Measurements from ENCODE around the gene USP48.

USP48 gene

GRCh38 chr1:21673277-21673780 is 109.6 kb downstream of the USP48 start:
- Mint-ChIP-seq H3K36me3 (peaks cover 0 to 5% of the 10 kb centered on the region in 2 donors), H3K4me1 (peaks cover 17 to 31% of the 10 kb centered on the region in 2 donors), H3K27me3 (peaks cover 5 to 6% of the 10 kb centered on the region in 2 donors), H3K27ac (no peak overlapping the region), H3K4me3 (no peak overlapping the region), H3K9me3 (no peaks in the 10 kb centered on the region)
- ATAC-seq (replicated peaks) (no peak), DNase-seq (no peak)

GRCh38 chr1:21672478-21673276 is 110.3 kb downstream of the USP48 start:
- no peaks in the 10 kb centered on the region for H3K9me3 Mint-ChIP-seq
- no peak for ATAC-seq (replicated peaks)
- DNase-seq = no peak
- peaks cover 0 to 4% of the 10 kb centered on the region in 2 donors for H3K36me3 Mint-ChIP-seq
- peaks cover 11 to 13% of the 10 kb centered on the region in 2 donors for H3K27me3 Mint-ChIP-seq
- H3K4me3 Mint-ChIP-seq = no peak overlapping the region
- H3K4me1 Mint-ChIP-seq = peaks cover 20 to 37% of the 10 kb centered on the region in 2 donors
- no peak overlapping the region for H3K27ac Mint-ChIP-seq

- Mint-ChIP-seq H3K36me3 (peaks cover 0 to 4% of the 10 kb centered on the region in 2 donors), H3K9me3 (no peaks in the 10 kb centered on the region), H3K4me1 (peaks cover 22 to 33% of the 10 kb centered on the region in 2 donors), H3K4me3 (no peak overlapping the region), H3K27me3 (peaks cover 19 to 20% of the 10 kb centered on the region in 2 donors), H3K27ac (no peak overlapping the region)
- ATAC-seq (replicated peaks) = no peak
- no peak for DNase-seq
These were observed 111.0 kb downstream of the USP48 start for GRCh38 chr1:21671915-21672314.

GRCh38 chr1:21670956-21671902 is 111.7 kb downstream of the USP48 start:
- no peak overlapping the region for H3K4me3 Mint-ChIP-seq
- peaks cover 26 to 27% of the 10 kb centered on the region in 2 donors for H3K27me3 Mint-ChIP-seq
- H3K4me1 Mint-ChIP-seq = peaks cover 17 to 29% of the 10 kb centered on the region in 2 donors
- DNase-seq (no peak), ATAC-seq (replicated peaks) (no peak)
- no peaks in the 10 kb centered on the region for H3K9me3 Mint-ChIP-seq
- no peaks in the 10 kb centered on the region for H3K36me3 Mint-ChIP-seq
- H3K27ac Mint-ChIP-seq = peak overlapping the region; percentile 14

- H3K4me3 Mint-ChIP-seq = peak overlapping the region; percentile 21 to 70
- H3K9me3 Mint-ChIP-seq = no peaks in the 10 kb centered on the region
- peaks cover 17 to 29% of the 10 kb centered on the region in 2 donors for H3K4me1 Mint-ChIP-seq
- DNase-seq (no peak), ATAC-seq (replicated peaks) (no peak)
- H3K27ac Mint-ChIP-seq = no peak overlapping the region
- H3K36me3 Mint-ChIP-seq = no peaks in the 10 kb centered on the region
- H3K27me3 Mint-ChIP-seq = peaks cover 35 to 37% of the 10 kb centered on the region in 2 donors
These were observed 112.7 kb downstream of the USP48 start for GRCh38 chr1:21670059-21670881.

GRCh38 chr1:21669258-21670058 is 113.5 kb downstream of the USP48 start, which contains the start of gene RAP1GAP:
Gene RAP1GAP (minus strand): TSS chr1:21669357. CDS start chr1:21620032, 49,325 bp downstream.
- Mint-ChIP-seq H3K27me3 (peaks cover 37 to 44% of the 10 kb centered on the region in 2 donors), H3K27ac (no peak within 1 kb of the TSS), H3K4me3 (peak within 1 kb of the TSS; percentile 39 to 70), H3K9me3 (no peaks in the 10 kb centered on the region), H3K36me3 (no peaks in the 10 kb centered on the region), H3K4me1 (peaks cover 17 to 30% of the 10 kb centered on the region in 2 donors)
- ATAC-seq (replicated peaks) (peak; percentile 52 to 63), DNase-seq (no peak)

GRCh38 chr1:21668951-21669257 is 114.0 kb downstream of the USP48 start:
- Mint-ChIP-seq H3K27me3 (peaks cover 43 to 49% of the 10 kb centered on the region in 2 donors), H3K36me3 (no peaks in the 10 kb centered on the region), H3K4me3 (peak overlapping the region in 1 of 2 donors; percentile 70), H3K27ac (no peak overlapping the region), H3K9me3 (no peaks in the 10 kb centered on the region), H3K4me1 (peaks cover 21 to 36% of the 10 kb centered on the region in 2 donors)
- ATAC-seq (replicated peaks) (no peak), DNase-seq (no peak)

GRCh38 chr1:21668232-21668950 is 114.6 kb downstream of the USP48 start:
- Mint-ChIP-seq H3K36me3 (no peaks in the 10 kb centered on the region), H3K4me1 (peaks cover 24 to 38% of the 10 kb centered on the region in 2 donors), H3K4me3 (peak overlapping the region in 1 of 2 donors; percentile 56), H3K27ac (no peak overlapping the region), H3K27me3 (peaks cover 47 to 54% of the 10 kb centered on the region in 2 donors), H3K9me3 (no peaks in the 10 kb centered on the region)
- DNase-seq (no peak), ATAC-seq (replicated peaks) (no peak)

- Mint-ChIP-seq H3K27ac (no peak overlapping the region), H3K27me3 (peaks cover 47 to 60% of the 10 kb centered on the region in 2 donors), H3K4me1 (peaks cover 20 to 34% of the 10 kb centered on the region in 2 donors), H3K4me3 (no peak overlapping the region), H3K9me3 (no peaks in the 10 kb centered on the region), H3K36me3 (no peaks in the 10 kb centered on the region)
- ATAC-seq (replicated peaks) (no peak), DNase-seq (no peak)
These were observed 115.4 kb downstream of the USP48 start for GRCh38 chr1:21667348-21668231.

GRCh38 chr1:21666576-21667320 is 116.2 kb downstream of the USP48 start:
- H3K27ac Mint-ChIP-seq = no peak overlapping the region
- H3K4me3 Mint-ChIP-seq = no peak overlapping the region
- no peak for DNase-seq
- H3K4me1 Mint-ChIP-seq = peaks cover 17 to 34% of the 10 kb centered on the region in 2 donors
- no peaks in the 10 kb centered on the region for H3K9me3 Mint-ChIP-seq
- H3K27me3 Mint-ChIP-seq = peaks cover 50 to 68% of the 10 kb centered on the region in 2 donors
- H3K36me3 Mint-ChIP-seq = no peaks in the 10 kb centered on the region
- ATAC-seq (replicated peaks) = no peak
